Ishikawa (cell line): Measurements from ENCODE around the gene HEXA.

ENCODE experiments used
- CEBPB ChIP-seq: IDR thresholded peaks from 2 replicates; pipeline ENCODE4 v1.6.1; 2012
- CREB1 ChIP-seq: IDR thresholded peaks from 2 replicates; pipeline ENCODE4 v1.6.1; 2012; ENCODE audit warnings: low read depth
- EGR1 ChIP-seq: IDR thresholded peaks from 2 replicates; pipeline ENCODE4 v1.6.1; 2012
- EP300 ChIP-seq: IDR thresholded peaks from 2 replicates; pipeline ENCODE4 v1.6.1; 2012; ENCODE audit warnings: borderline replicate concordance
- FOXM1 ChIP-seq: IDR thresholded peaks from 2 replicates; pipeline ENCODE4 v1.6.1; 2012; ENCODE audit warnings: low read depth, borderline replicate concordance
- MAX ChIP-seq: IDR thresholded peaks from 2 replicates; pipeline ENCODE4 v1.6.1; 2012
- NFIC ChIP-seq: IDR thresholded peaks from 2 replicates; pipeline ENCODE4 v1.6.1; 2012
- RAD21 ChIP-seq: IDR thresholded peaks from 2 replicates; pipeline ENCODE4 v1.6.1; 2012; ENCODE audit warnings: low read depth
- REST ChIP-seq: IDR thresholded peaks from 2 replicates; pipeline ENCODE4 v1.6.1; 2012; ENCODE audit warnings: low read depth, mild to moderate bottlenecking
- TAF1 ChIP-seq: IDR thresholded peaks from 2 replicates; pipeline ENCODE4 v1.6.1; 2012; ENCODE audit warnings: low read depth, mild to moderate bottlenecking
- TCF12 ChIP-seq: IDR thresholded peaks from 2 replicates; pipeline ENCODE4 v1.6.1; 2012; ENCODE audit warnings: low read depth
- TEAD4 ChIP-seq: IDR thresholded peaks from 2 replicates; pipeline ENCODE4 v1.6.1; 2012
- USF1 ChIP-seq: IDR thresholded peaks from 2 replicates; pipeline ENCODE4 v1.6.1; 2012
- YY1 ChIP-seq: IDR thresholded peaks from 2 replicates; pipeline ENCODE4 v1.6.1; 2012; ENCODE audit warnings: low read depth
- ZBTB7A ChIP-seq: IDR thresholded peaks from 2 replicates; pipeline ENCODE4 v1.6.1; 2012; ENCODE audit warnings: low read depth

Gene HEXA

GRCh38 chr15:72338617-72339321 lies 37.0 kb downstream of the HEXA start:
- TF ChIP-seq TEAD4: no peak
- no peak for TF ChIP-seq CREB1
- TF ChIP-seq USF1: no peak
- TF ChIP-seq EP300: no peak
- no peak for TF ChIP-seq EGR1
- no peak for TF ChIP-seq TAF1
- TF ChIP-seq REST: no peak
- TF ChIP-seq CEBPB: no peak
- TF ChIP-seq FOXM1: no peak

- no peak for TF ChIP-seq TCF12
- TF ChIP-seq YY1: no peak
Measured at GRCh38 chr15:72338148-72338547, 37.7 kb downstream of the HEXA start.

- TF ChIP-seq TCF12 (no peak), FOXM1 (no peak), EGR1 (no peak), NFIC (no peak), YY1 (no peak), EP300 (no peak), REST (no peak), CREB1 (no peak), ZBTB7A (no peak), RAD21 (no peak), USF1 (no peak), TEAD4 (no peak), CEBPB (no peak), TAF1 (no peak), MAX (no peak)
Measured at GRCh38 chr15:72334842-72335241, 41.0 kb downstream of the HEXA start.

GRCh38 chr15:72331021-72331420 lies 44.8 kb downstream of the HEXA start:
- TF ChIP-seq MAX (no peak), USF1 (no peak), CREB1 (no peak), RAD21 (no peak), EGR1 (no peak), TAF1 (no peak), NFIC (no peak), CEBPB (no peak)

GRCh38 chr15:72323752-72324151 lies 52.1 kb downstream of the HEXA start:
- TF ChIP-seq ZBTB7A (no peak), EP300 (no peak), NFIC (no peak), MAX (no peak), YY1 (no peak), RAD21 (no peak), CREB1 (no peak), TEAD4 (no peak), REST (no peak), USF1 (no peak), TAF1 (no peak), TCF12 (no peak)
